GM12878 (cell line): Measurements from ENCODE around the gene NRXN3. TPM values are rescaled to one million over a fixed set of nuclear protein-coding genes. Genes with fewer than 3 reads are reported as not detected.

Source experiments
- ATAC-seq: fragments of 200-7000 bp; cut with Tn5 transposase; 3 replicates; pipeline ENCODE4 v1.9.1; 2020; ENCODE audit warnings: mild to moderate bottlenecking, moderate library complexity
- BruUV-seq: library from RNA; stranded (reverse); fragments of 400-500 nt; replicated peaks from 2 replicates; lab custom pipeline; 2021; lab: Mats Ljungman, UMichigan
- CTCF ChIA-PET: fragments of 300-600 bp; sonication (Branson Sonifier 250); formaldehyde crosslinking; extraction: SDS; loops from one replicate; lab custom pipeline; 2021; ENCODE audit warnings: inconsistent platforms; lab: Yijun Ruan, JAX
- POLR2A ChIA-PET: fragments of 350-600 bp; formaldehyde crosslinking; extraction: SDS; loops from one replicate; lab custom pipeline; 2021; ENCODE audit warnings: inconsistent platforms; lab: Charles Lee
- RAD21 ChIA-PET: fragments of 300-600 bp; sonication (Branson Sonifier 250); formaldehyde crosslinking; loops from one replicate; lab custom pipeline; 2023; ENCODE audit warnings: antibody characterized with exemption; ENCODE audit not compliant: unreplicated experiment; lab: Charles Lee
- SMC1A ChIA-PET: fragments of 300-600 bp; sonication (Branson Sonifier 250); formaldehyde crosslinking; loops from one replicate; lab custom pipeline; 2023; ENCODE audit not compliant: unreplicated experiment, uncharacterized antibody; lab: Charles Lee
- DNase-seq: peaks from one replicate; pipeline ENCODE4 v3.0.0-alpha.2; 2011; ENCODE audit warnings: low read depth, low spot score
- FAIRE-seq: peaks from 3 replicates; lab custom pipeline; 2011; peaks lifted over from hg19 to GRCh38; lab: Jason Lieb, UNC
- H2AFZ ChIP-seq: 2 replicates; pipeline ENCODE4 v1.6.0; 2011; ENCODE audit warnings: low read depth, low read length, control low read depth; ENCODE audit not compliant: control insufficient read depth
- H3K27ac ChIP-seq: 2 replicates; pipeline ENCODE4 v1.5.1; 2011; ENCODE audit warnings: control low read depth; ENCODE audit not compliant: control insufficient read depth, insufficient read depth
- H3K27me3 ChIP-seq, 2 experiments: replicated peaks in 1 of 2; 2 replicates each; pipeline versions ENCODE4 v1.6.0 to v1.6.1; 2011; ENCODE audit warnings: low read length in 1 of 2; ENCODE audit not compliant: control insufficient read depth in 2 of 2, insufficient read depth in 2 of 2
- H3K36me3 ChIP-seq, 2 experiments: 2 replicates each; pipeline ENCODE4 v1.5.1; 2011; ENCODE audit warnings: low read length in 1 of 2; ENCODE audit not compliant: control insufficient read depth in 2 of 2, insufficient read depth in 2 of 2
- H3K4me1 ChIP-seq: 2 replicates; pipeline ENCODE4 v1.6.1; 2011; ENCODE audit warnings: mild to moderate bottlenecking, low read length, moderate library complexity, mixed read lengths; ENCODE audit not compliant: control insufficient read depth, insufficient read depth
- H3K4me2 ChIP-seq: 2 replicates; pipeline ENCODE4 v1.6.0; 2011; ENCODE audit warnings: control low read depth; ENCODE audit not compliant: control insufficient read depth, insufficient read depth
- H3K4me3 ChIP-seq: fragments of 200-600 bp; sonication (generic); 2 replicates; pipeline ENCODE4 v1.5.1; 2016
- H3K79me2 ChIP-seq: 2 replicates; pipeline ENCODE4 v1.6.0; 2011; ENCODE audit warnings: low read length; ENCODE audit not compliant: control insufficient read depth, insufficient read depth
- H3K9ac ChIP-seq: 2 replicates; pipeline ENCODE4 v1.8.0; 2011; ENCODE audit warnings: low read length, control low read depth, mixed read lengths; ENCODE audit not compliant: control insufficient read depth, insufficient read depth
- H3K9me3 ChIP-seq: replicated peaks from 3 replicates; pipeline ENCODE4 v1.5.1; 2011; ENCODE audit warnings: mild to moderate bottlenecking, low read length; ENCODE audit not compliant: control insufficient read depth, insufficient read depth
- H4K20me1 ChIP-seq: 2 replicates; pipeline ENCODE4 v1.6.0; 2011; ENCODE audit not compliant: control insufficient read depth, insufficient read depth
- CHD2 ChIP-seq: IDR thresholded peaks from 2 replicates; pipeline ENCODE4 v1.6.1; 2011; ENCODE audit warnings: low read depth, low read length, improper control_type of control experiment, borderline replicate concordance
- JUND ChIP-seq: IDR thresholded peaks from 2 replicates; pipeline ENCODE4 v1.6.1; 2012; ENCODE audit warnings: low read depth, mild to moderate bottlenecking, low read length, improper control_type of control experiment, moderate library complexity
- KAT2A ChIP-seq: conservative IDR thresholded peaks from 2 replicates; pipeline ENCODE4 v1.6.1; 2011; ENCODE audit warnings: low read depth, low read length; ENCODE audit not compliant: control insufficient read depth
- RAD21 ChIP-seq: IDR thresholded peaks from 2 replicates; pipeline ENCODE4 v1.6.1; 2011; ENCODE audit warnings: mild to moderate bottlenecking, low read depth, low read length, moderate library complexity; ENCODE audit not compliant: insufficient read depth
- SIN3A ChIP-seq: IDR thresholded peaks from 2 replicates; pipeline ENCODE4 v1.6.1; 2012; ENCODE audit warnings: low read depth, low read length, improper control_type of control experiment
- SMAD5 ChIP-seq: IDR thresholded peaks from 2 replicates; pipeline ENCODE4 v1.6.1; 2016; ENCODE audit warnings: antibody characterized with exemption, low read depth
- SREBF1 ChIP-seq: IDR thresholded peaks from 2 replicates; pipeline ENCODE4 v1.6.1; 2012; ENCODE audit warnings: mild to moderate bottlenecking, low read length
- SUPT20H ChIP-seq: IDR thresholded peaks from 2 replicates; pipeline ENCODE4 v1.6.1; 2011; ENCODE audit warnings: low read depth, mild to moderate bottlenecking, low read length, moderate library complexity, borderline replicate concordance; ENCODE audit not compliant: control insufficient read depth
- ZBED1 ChIP-seq: IDR thresholded peaks from 2 replicates; pipeline ENCODE4 v1.6.1; 2016; ENCODE audit warnings: borderline replicate concordance
- WGBS: methylation state at CpG from one replicate; pipeline ENCODE4 v1.1.6; 2016; ENCODE audit warnings: low lambda C conversion rate; ENCODE audit not compliant: insufficient replicate concordance, insufficient coverage; ENCODE audit errors: missing lambda C conversion rate; 5-methylcytosine and 5-hydroxymethylcytosine counted together
- in situ Hi-C: fragments of 300-500 bp; cut with MboI; formaldehyde crosslinking; loops from 9 replicates; pipeline ENCODE4 v1.14.3; 2018; ENCODE audit warnings: mixed read lengths
- intact Hi-C: fragments of 100-400 bp; cut with micrococcal nuclease; formaldehyde crosslinking; loops from one replicate; pipeline ENCODE4 v1.14.2; 2022; ENCODE audit not compliant: unreplicated experiment
- polyA plus RNA-seq, 11 experiments: library from polyadenylated mRNA; depleted of rRNA in 4 of 11; unstranded in 6 of 11; stranded (reverse) in 5 of 11; fragments of >200 nt; fragmentation: Nextera tagmentation in 4 of 11; fragmentation: Illumina TruSeq in 1 of 11; extraction: Ambion mirVana in 4 of 11; extraction: Trizol in 1 of 11; gene quantifications; 1 replicate in 1 of 11; 2 replicates in 10 of 11; pipeline versions ENCODE4 v1.2.1 to v1.2.3, GENCODE V29; 2011 to 2016; ENCODE audit warnings: inconsistent platforms in 2 of 11, missing spikeins in 2 of 11, low read depth in 1 of 11
- total RNA-seq, 4 experiments: library from RNA; depleted of rRNA in 3 of 4; stranded (reverse); fragments of >200 nt in 3 of 4; fragmentation: Illumina TruSeq in 1 of 4; extraction: Trizol in 1 of 4; gene quantifications; 2 replicates each; pipeline versions ENCODE4 v1.2.1 to v1.2.3, GENCODE V29; 2013 to 2021
- TF ChIP-seq, protein P1 (sequence below): fragments of 450-650 bp; IDR thresholded peaks from 2 replicates; pipeline ENCODE4 v1.6.1; 2018; ENCODE audit warnings: mild to moderate bottlenecking, low read depth, moderate library complexity; ENCODE audit not compliant: partially characterized antibody
- TF ChIP-seq, protein P2 (sequence below): fragments of 450-650 bp; formaldehyde crosslinking; IDR thresholded peaks from 2 replicates; pipeline ENCODE4 v1.4.0; 2022; ENCODE audit warnings: mild to moderate bottlenecking, moderate library complexity
- TF ChIP-seq, protein P3 (sequence below): IDR thresholded peaks from 2 replicates; pipeline ENCODE4 v1.6.1; 2012; ENCODE audit warnings: low read depth, low read length, improper control_type of control experiment

Gene NRXN3
- total and polyA plus RNA-seq, 10 of the 15 experiments (the other 5 are each of a cell fraction or from before 2014, with no cell fraction given), result 0.52 to 3.3 (median 1.4) TPM

DNA sequence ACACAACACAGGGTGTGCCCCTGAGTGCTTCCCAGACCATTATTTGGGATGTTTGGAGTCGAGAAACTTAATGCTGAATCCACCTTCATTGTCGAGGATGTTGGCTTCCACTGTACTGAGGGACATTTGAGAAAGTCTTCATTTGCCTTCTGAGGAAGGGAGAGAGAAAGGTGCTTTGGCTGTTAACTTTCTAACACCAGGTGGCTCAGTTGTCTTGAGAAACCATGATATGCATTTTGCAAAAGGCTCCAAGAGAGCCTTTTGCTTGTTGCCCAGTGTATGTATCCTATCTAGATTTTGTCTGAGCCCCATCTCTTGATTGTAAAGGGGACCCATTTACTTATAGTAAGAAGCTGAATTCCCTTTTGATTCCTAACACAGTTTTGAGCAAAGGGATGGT lies 28.6 kb upstream of the NRXN3 start:
- Histone ChIP-seq H3K27ac (no peak overlapping the region), H4K20me1 (no peaks in the 10 kb centered on the region), H3K27me3 (no peaks in the 10 kb centered on the region; a peak in 1 of 4 replicates), H3K36me3 (no peaks in the 10 kb centered on the region), H2AFZ (no peak overlapping the region), H3K4me2 (no peak overlapping the region), H3K79me2 (no peaks in the 10 kb centered on the region), H3K9me3 (no peaks in the 10 kb centered on the region), H3K4me3 (no peak overlapping the region), H3K9ac (no peak overlapping the region), H3K4me1 (no peaks in the 10 kb centered on the region)
- ATAC-seq, result no peak
- WGBS, result 0% methylated on average over 2 of the region's 2 CpGs
- no TSS peak for BruUV-seq
- intact Hi-C loops (no loop called here), in situ Hi-C loops (no loop called here)
- no peak for DNase-seq
- ChIA-PET POLR2A (no interaction called here), RAD21 (no interaction called here), SMC1A (no interaction called here), CTCF (no interaction called here)
- FAIRE-seq, result no peak
- TF ChIP-seq KAT2A (no peak), RAD21 (peak; percentile 21; the same call in 1 of the 2 replicates)

DNA sequence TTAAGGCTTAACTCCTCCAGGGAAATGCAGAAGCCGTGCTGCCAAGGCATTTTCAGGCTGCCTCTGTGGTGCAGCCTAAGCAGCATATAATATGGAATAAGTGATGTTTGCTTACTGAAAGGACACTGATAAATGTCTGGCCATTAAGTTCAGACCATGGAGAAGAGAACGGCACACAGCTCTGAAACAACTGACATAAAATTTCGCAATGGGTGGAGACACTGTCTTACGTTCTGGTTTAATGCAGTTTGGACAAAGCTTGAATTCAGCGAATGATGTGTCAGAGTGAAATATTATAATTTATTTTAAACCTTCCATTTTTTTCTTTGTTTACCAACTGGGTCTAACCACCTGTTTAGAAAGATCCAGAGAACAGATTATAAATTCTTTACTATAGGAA lies 27.2 kb upstream of the NRXN3 start:
- ChIA-PET SMC1A (no interaction called here), POLR2A (no interaction called here), RAD21 (no interaction called here), CTCF (no interaction called here)
- Histone ChIP-seq H3K4me2 (no peak overlapping the region), H3K4me1 (no peaks in the 10 kb centered on the region), H3K27ac (no peak overlapping the region), H3K79me2 (no peaks in the 10 kb centered on the region), H3K27me3 (no peaks in the 10 kb centered on the region; a peak in 1 of 4 replicates), H3K4me3 (no peak overlapping the region), H3K9ac (no peak overlapping the region), H4K20me1 (no peaks in the 10 kb centered on the region), H3K36me3 (no peaks in the 10 kb centered on the region), H2AFZ (no peak overlapping the region), H3K9me3 (no peaks in the 10 kb centered on the region)
- ATAC-seq (no peak), DNase-seq (no peak), FAIRE-seq (no peak)
- intact Hi-C loops (no loop called here), in situ Hi-C loops (no loop called here)
- no TSS peak for BruUV-seq
- 53% methylated on average over 5 of the region's 5 CpGs for WGBS
- TF ChIP-seq, protein P1, sequence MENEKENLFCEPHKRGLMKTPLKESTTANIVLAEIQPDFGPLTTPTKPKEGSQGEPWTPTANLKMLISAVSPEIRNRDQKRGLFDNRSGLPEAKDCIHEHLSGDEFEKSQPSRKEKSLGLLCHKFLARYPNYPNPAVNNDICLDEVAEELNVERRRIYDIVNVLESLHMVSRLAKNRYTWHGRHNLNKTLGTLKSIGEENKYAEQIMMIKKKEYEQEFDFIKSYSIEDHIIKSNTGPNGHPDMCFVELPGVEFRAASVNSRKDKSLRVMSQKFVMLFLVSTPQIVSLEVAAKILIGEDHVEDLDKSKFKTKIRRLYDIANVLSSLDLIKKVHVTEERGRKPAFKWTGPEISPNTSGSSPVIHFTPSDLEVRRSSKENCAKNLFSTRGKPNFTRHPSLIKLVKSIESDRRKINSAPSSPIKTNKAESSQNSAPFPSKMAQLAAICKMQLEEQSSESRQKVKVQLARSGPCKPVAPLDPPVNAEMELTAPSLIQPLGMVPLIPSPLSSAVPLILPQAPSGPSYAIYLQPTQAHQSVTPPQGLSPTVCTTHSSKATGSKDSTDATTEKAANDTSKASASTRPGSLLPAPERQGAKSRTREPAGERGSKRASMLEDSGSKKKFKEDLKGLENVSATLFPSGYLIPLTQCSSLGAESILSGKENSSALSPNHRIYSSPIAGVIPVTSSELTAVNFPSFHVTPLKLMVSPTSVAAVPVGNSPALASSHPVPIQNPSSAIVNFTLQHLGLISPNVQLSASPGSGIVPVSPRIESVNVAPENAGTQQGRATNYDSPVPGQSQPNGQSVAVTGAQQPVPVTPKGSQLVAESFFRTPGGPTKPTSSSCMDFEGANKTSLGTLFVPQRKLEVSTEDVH, result no peak
- TF ChIP-seq SUPT20H (no peak), SIN3A (no peak), SMAD5 (no peak), ZBED1 (no peak), JUND (no peak), SREBF1 (no peak), CHD2 (no peak)
- TF ChIP-seq, protein P2, sequence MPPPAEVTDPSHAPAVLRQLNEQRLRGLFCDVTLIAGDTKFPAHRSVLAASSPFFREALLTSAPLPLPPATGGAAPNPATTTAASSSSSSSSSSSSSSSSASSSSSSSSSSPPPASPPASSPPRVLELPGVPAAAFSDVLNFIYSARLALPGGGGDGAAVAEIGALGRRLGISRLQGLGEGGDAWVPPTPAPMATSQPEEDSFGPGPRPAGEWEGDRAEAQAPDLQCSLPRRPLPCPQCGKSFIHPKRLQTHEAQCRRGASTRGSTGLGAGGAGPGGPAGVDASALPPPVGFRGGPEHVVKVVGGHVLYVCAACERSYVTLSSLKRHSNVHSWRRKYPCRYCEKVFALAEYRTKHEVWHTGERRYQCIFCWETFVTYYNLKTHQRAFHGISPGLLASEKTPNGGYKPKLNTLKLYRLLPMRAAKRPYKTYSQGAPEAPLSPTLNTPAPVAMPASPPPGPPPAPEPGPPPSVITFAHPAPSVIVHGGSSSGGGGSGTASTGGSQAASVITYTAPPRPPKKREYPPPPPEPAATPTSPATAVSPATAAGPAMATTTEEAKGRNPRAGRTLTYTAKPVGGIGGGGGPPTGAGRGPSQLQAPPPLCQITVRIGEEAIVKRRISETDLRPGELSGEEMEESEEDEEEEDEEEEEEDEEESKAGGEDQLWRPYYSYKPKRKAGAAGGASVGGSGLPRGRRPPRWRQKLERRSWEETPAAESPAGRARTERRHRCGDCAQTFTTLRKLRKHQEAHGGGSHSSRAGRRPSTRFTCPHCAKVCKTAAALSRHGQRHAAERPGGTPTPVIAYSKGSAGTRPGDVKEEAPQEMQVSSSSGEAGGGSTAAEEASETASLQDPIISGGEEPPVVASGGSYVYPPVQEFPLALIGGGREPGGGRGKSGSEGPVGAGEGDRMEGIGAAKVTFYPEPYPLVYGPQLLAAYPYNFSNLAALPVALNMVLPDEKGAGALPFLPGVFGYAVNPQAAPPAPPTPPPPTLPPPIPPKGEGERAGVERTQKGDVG (CRISPR knock-in tag), result no peak
- TF ChIP-seq, protein P3, sequence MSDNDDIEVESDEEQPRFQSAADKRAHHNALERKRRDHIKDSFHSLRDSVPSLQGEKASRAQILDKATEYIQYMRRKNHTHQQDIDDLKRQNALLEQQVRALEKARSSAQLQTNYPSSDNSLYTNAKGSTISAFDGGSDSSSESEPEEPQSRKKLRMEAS, result no peak
